GM08714 (cell line): ENCODE data around the gene ABTB2.

Source experiments
- H3K4me3 ChIP-seq: fragments of 200-500 bp; sonication (Bioruptor generic); 2 replicates; pipeline ENCODE4 v1.5.1; 2014; ENCODE audit warnings: mild to moderate bottlenecking, low read length, inconsistent platforms
- ZNF274 ChIP-seq: IDR thresholded peaks from 2 replicates; pipeline ENCODE4 v1.6.1; 2012; ENCODE audit warnings: mild to moderate bottlenecking, low read depth, low read length

ABTB2 gene

GRCh38 chr11:34308049-34308912 is 49.5 kb downstream of the ABTB2 start:
- no peak overlapping the region for H3K4me3 ChIP-seq
- TF ChIP-seq ZNF274: no peak

- TF ChIP-seq ZNF274: no peak
- H3K4me3 ChIP-seq: no peak overlapping the region
Observed at GRCh38 chr11:34305780-34306179, 52.0 kb downstream of the ABTB2 start.

GRCh38 chr11:34305193-34305592 is 52.6 kb downstream of the ABTB2 start:
- no peak for TF ChIP-seq ZNF274

GRCh38 chr11:34303028-34303570 is 54.7 kb downstream of the ABTB2 start:
- H3K4me3 ChIP-seq: no peak overlapping the region
- no peak for TF ChIP-seq ZNF274

More at GRCh38 chr11:34305193-34305592, 52.6 kb downstream of the ABTB2 start:
- H3K4me3 ChIP-seq: no peak overlapping the region

- no peak for TF ChIP-seq ZNF274
Observed at GRCh38 chr11:34302046-34302921, 55.5 kb downstream of the ABTB2 start.

GRCh38 chr11:34300926-34301295 is 56.9 kb downstream of the ABTB2 start:
- no peak for TF ChIP-seq ZNF274
- H3K4me3 ChIP-seq: peak overlapping the region; percentile 32; the same call in 1 of the 2 replicates

More at GRCh38 chr11:34302046-34302921, 55.5 kb downstream of the ABTB2 start:
- no peak overlapping the region for H3K4me3 ChIP-seq

GRCh38 chr11:34300026-34300925 is 57.5 kb downstream of the ABTB2 start:
- TF ChIP-seq ZNF274: no peak
- peak overlapping the region; percentile 32; the same call in 1 of the 2 replicates for H3K4me3 ChIP-seq

GRCh38 chr11:34299284-34299972 is 58.4 kb downstream of the ABTB2 start:
- no peak overlapping the region for H3K4me3 ChIP-seq
- no peak for TF ChIP-seq ZNF274

GRCh38 chr11:34298871-34299270 is 58.9 kb downstream of the ABTB2 start:
- no peak for TF ChIP-seq ZNF274
- H3K4me3 ChIP-seq: no peak overlapping the region

GRCh38 chr11:34296412-34296811 is 61.4 kb downstream of the ABTB2 start:
- no peak for TF ChIP-seq ZNF274
- no peak overlapping the region for H3K4me3 ChIP-seq

- TF ChIP-seq ZNF274: no peak
- H3K4me3 ChIP-seq: no peak overlapping the region
Observed at GRCh38 chr11:34292546-34292945, 65.3 kb downstream of the ABTB2 start.

GRCh38 chr11:34292111-34292510 is 65.7 kb downstream of the ABTB2 start:
- H3K4me3 ChIP-seq: no peak overlapping the region
- no peak for TF ChIP-seq ZNF274

GRCh38 chr11:34290926-34291325 is 66.9 kb downstream of the ABTB2 start:
- H3K4me3 ChIP-seq: no peak overlapping the region
- no peak for TF ChIP-seq ZNF274

- no peak for TF ChIP-seq ZNF274
- no peak overlapping the region for H3K4me3 ChIP-seq
Observed at GRCh38 chr11:34288492-34288891, 69.3 kb downstream of the ABTB2 start.
